GM13977 (cell line): ENCODE data around the gene RELL1.

Experiments
- DNase-seq: peaks from one replicate; pipeline ENCODE4 v3.0.0; 2012; ENCODE audit warnings: low spot score
- in situ Hi-C: fragments of 300-500 bp; cut with MboI; formaldehyde crosslinking; loops from one replicate; pipeline ENCODE4 v1.12.0; 2022; ENCODE audit warnings: low sequenced_read_pairs, low pct_unique_long_range_greater_than_20kb, mixed read lengths, inconsistent platforms; ENCODE audit not compliant: unreplicated experiment
- TF ChIP-seq, protein P1 (sequence below): IDR thresholded peaks from 2 replicates; pipeline ENCODE4 v1.5.1; 2012; ENCODE audit warnings: mild to moderate bottlenecking, control low read depth; ENCODE audit not compliant: insufficient read depth; ENCODE audit errors: extremely low read depth, missing control alignments

Gene RELL1

DNA sequence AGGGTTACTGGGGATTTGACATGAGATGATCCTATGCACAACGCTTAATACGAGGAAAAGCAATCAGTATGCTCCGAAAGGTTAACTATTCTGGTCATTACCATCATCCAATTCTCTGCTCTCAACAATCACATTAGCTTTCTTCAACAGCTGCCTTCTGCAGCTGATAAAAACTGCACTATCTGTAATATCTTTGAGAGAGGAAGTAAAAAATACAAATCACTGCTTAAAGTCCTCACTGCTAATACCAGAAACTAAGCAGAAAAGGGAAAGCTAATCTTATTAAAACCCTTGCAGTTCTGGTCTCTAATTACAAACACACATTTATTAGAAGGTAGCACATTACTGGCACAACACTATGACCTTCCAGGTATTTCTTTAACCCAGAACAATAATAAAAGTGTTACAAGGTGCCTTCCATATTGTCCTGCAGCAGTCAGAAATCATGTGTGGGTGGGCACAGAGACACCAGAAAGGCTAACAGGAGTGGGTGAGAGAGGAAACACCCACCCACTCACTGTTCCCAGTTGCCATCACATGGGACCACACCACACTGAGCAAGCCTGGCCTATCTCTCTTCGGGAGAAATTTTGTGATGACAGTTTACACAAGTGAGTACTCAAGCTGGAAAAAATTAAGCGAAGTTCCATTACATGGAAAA lies 71.0 kb downstream of the RELL1 start:
- in situ Hi-C loops: no loop called here
- no peak for DNase-seq
- TF ChIP-seq, protein P1, sequence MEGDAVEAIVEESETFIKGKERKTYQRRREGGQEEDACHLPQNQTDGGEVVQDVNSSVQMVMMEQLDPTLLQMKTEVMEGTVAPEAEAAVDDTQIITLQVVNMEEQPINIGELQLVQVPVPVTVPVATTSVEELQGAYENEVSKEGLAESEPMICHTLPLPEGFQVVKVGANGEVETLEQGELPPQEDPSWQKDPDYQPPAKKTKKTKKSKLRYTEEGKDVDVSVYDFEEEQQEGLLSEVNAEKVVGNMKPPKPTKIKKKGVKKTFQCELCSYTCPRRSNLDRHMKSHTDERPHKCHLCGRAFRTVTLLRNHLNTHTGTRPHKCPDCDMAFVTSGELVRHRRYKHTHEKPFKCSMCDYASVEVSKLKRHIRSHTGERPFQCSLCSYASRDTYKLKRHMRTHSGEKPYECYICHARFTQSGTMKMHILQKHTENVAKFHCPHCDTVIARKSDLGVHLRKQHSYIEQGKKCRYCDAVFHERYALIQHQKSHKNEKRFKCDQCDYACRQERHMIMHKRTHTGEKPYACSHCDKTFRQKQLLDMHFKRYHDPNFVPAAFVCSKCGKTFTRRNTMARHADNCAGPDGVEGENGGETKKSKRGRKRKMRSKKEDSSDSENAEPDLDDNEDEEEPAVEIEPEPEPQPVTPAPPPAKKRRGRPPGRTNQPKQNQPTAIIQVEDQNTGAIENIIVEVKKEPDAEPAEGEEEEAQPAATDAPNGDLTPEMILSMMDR: no peak

- TF ChIP-seq, protein P1: no peak
- in situ Hi-C loops: no loop called here
- DNase-seq: no peak
Observed at GRCh38 chr4:37612811-37613210, 73.4 kb downstream of the RELL1 start.

- no peak for DNase-seq
- in situ Hi-C loops: loop anchor here (10.0 kb wide), 1 partner anchor 425 kb away; no protein-coding TSS in a partner anchor
- TF ChIP-seq, protein P1: no peak
Observed at GRCh38 chr4:37609626-37610025, 76.5 kb downstream of the RELL1 start.

- TF ChIP-seq, protein P1: no peak
- no peak for DNase-seq
- in situ Hi-C loops: loop anchor here (10.0 kb wide), 1 partner anchor 428 kb away; no protein-coding TSS in a partner anchor
Observed at GRCh38 chr4:37607018-37607417, 79.2 kb downstream of the RELL1 start.

GRCh38 chr4:37605843-37606565 lies 80.2 kb downstream of the RELL1 start:
- in situ Hi-C loops: loop anchor here (10.0 kb wide), 1 partner anchor 429 kb away; no protein-coding TSS in a partner anchor
- DNase-seq: no peak
- TF ChIP-seq, protein P1: no peak

GRCh38 chr4:37604461-37604860 lies 81.7 kb downstream of the RELL1 start:
- in situ Hi-C loops: loop anchor here (10.0 kb wide), 1 partner anchor 430 kb away; no protein-coding TSS in a partner anchor
- TF ChIP-seq, protein P1: no peak
- DNase-seq: no peak
